ENCODE measurements around the gene PHLDA3. TPM values are rescaled to one million over a fixed set of nuclear protein-coding genes. Genes with fewer than 3 reads are reported as not detected.

The PHLDA3 gene
- total and polyA plus RNA-seq, 2 of the 4 experiments (the other 2 are of a cell fraction), result 41.6 to 102 TPM

DNA sequence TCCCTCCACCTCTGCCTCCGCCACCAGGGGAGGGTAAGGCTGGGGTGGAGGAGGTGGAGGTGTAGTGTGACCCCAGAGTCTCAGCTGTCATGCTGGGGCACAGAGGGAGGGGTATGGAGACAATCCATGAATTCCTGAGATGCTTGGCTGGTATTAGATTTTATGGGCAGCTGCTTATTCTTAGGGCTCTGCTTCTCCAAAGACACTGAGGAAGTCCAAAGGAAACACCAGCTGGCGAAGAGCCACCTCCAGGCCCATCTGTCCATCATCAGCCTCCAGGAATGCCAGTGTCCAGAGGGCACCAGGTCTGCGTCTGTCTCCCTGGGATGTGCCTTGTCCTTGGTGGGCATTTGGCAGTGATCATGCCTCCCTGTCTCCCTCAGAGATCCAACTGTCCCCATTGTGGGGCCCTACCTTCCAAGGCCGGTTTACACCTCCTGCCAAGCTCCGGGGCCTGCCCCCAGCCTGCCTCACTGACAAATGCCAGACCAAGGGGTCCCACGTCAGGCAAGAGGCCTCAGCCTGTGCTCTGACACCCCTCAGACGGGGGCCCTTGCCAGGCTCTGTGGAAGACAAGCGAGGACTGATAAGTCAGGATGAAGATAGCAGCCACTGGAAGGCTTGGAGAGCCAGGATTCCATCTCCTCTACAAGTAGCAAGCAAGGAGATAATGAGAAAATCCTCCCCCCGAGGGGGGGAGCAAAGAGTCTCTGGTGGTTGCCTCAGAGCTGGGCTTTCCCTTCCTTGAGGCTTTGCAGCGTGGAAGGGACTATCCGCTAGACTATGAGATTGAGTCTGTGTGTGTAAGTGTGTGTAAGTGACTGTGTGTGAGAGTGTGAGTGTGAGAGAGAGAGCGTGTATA lies 49.0 kb downstream of the PHLDA3 start:
- Histone ChIP-seq H2BK120ac (ENCODE audit: low read depth, low read length) (no peak overlapping the region), H3K4ac (ENCODE audit: low read depth, low read length) (no peak overlapping the region), H3K36me3 (ENCODE audit: control insufficient read depth, insufficient read depth, low read length) (no peaks in the 10 kb centered on the region), H2AFZ (replicated peaks; ENCODE audit: low read length, poor library complexity) (no peak overlapping the region), H4K8ac (ENCODE audit: low read depth in 2 of 2, low read length in 2 of 2) (no peak overlapping the region), H2BK5ac (ENCODE audit: low read depth, low read length, poor library complexity, severe bottlenecking) (no peak overlapping the region), H3K9me3 (ENCODE audit: control insufficient read depth, insufficient read depth, low read length) (peaks cover 13% of the 10 kb centered on the region), H3K14ac (replicated peaks; ENCODE audit: low read depth, low read length) (no peak overlapping the region), H4K5ac (ENCODE audit: low read depth, low read length) (no peak overlapping the region), H3K27me3 (ENCODE audit: control insufficient read depth, insufficient read depth, low read length) (peaks cover 57% of the 10 kb centered on the region), H3K9ac (ENCODE audit: low read depth, low read length) (no peak overlapping the region), H3K9me1 (ENCODE audit: insufficient read depth, low read length) (no peaks in the 10 kb centered on the region; the same call in 1 of the 2 replicates), H3K4me3 (ENCODE audit: insufficient read depth, low read depth, low read length) (no peak overlapping the region), H3K56ac (ENCODE audit: extremely low read depth, insufficient read depth, low read length) (no peak overlapping the region), H3K23ac (ENCODE audit: low read depth, low read length) (peak overlapping the region; percentile 47; the same call in 1 of the 2 replicates), H2BK20ac (ENCODE audit: low read depth, low read length) (no peak overlapping the region), H3K27ac (ENCODE audit: insufficient read depth, low read length) (no peak overlapping the region), H3K18ac (ENCODE audit: low read depth, low read length) (no peak overlapping the region), H3K4me2 (ENCODE audit: low read depth, low read length) (no peak overlapping the region), H4K20me1 (ENCODE audit: insufficient read depth, low read length) (no peaks in the 10 kb centered on the region), H4K91ac (ENCODE audit: insufficient read depth, low read depth, low read length) (no peak overlapping the region), H3K4me1 (ENCODE audit: control insufficient read depth, insufficient read depth, low read length) (no peaks in the 10 kb centered on the region), H2AK9ac (replicated peaks; ENCODE audit: low read depth, low read length, poor library complexity) (no peak overlapping the region), H2AK5ac (ENCODE audit: low read depth, low read length) (no peak overlapping the region), H2BK15ac (ENCODE audit: low read depth, low read length) (no peak overlapping the region), H3K79me1 (ENCODE audit: low read depth in 1 of 2, low read length in 2 of 2) (no peaks in the 10 kb centered on the region)
- BruUV-seq (replicated peaks), result no TSS peak
- ChIA-PET CTCF (interaction anchor here (3.5 kb wide), 1 partner anchor 16 kb away, joined by 13 read pairs; no protein-coding TSS in a partner anchor), POLR2A (ENCODE audit: unreplicated experiment) (no interaction called here)
- dilution Hi-C loops (cut with HindIII; ENCODE audit: low sequenced_read_pairs, unreplicated experiment), result no loop called here
- DNase-seq (no peak), ATAC-seq (ENCODE audit: low read depth) (no peak)
- in situ Hi-C loops (cut with MboI; ENCODE audit: low sequenced_read_pairs), result no loop called here
- intact Hi-C loops (cut with micrococcal nuclease), result no loop called here
- no CpG with 5 or more reads among the region's 12 CpGs for WGBS, 2 experiments (ENCODE audit: extremely low coverage in 2 of 2, insufficient read length in 1 of 2)
- TF ChIP-seq SMC3 (IDR thresholded peaks at IDR 0.05; ENCODE audit: low read depth, low read length) (no peak), MAZ (IDR thresholded peaks at IDR 0.05; ENCODE audit: borderline replicate concordance, low read depth, low read length) (no peak), FOS (IDR thresholded peaks at IDR 0.05; ENCODE audit: low read depth, low read length) (no peak), USF2 (IDR thresholded peaks at IDR 0.05; ENCODE audit: low read depth, low read length) (no peak), RCOR1 (IDR thresholded peaks at IDR 0.05; ENCODE audit: insufficient replicate concordance, low read length) (no peak), POLR2A (IDR thresholded peaks at IDR 0.05; ENCODE audit: low read depth, low read length) (no peak), RFX5 (IDR thresholded peaks at IDR 0.05; ENCODE audit: low read depth, low read length) (no peak), MAFK (IDR thresholded peaks at IDR 0.05; ENCODE audit: low read depth, low read length) (no peak), BHLHE40 (IDR thresholded peaks at IDR 0.05; ENCODE audit: low read depth, low read length) (no peak), ELK1 (IDR thresholded peaks at IDR 0.05; ENCODE audit: borderline replicate concordance, low read depth, low read length) (no peak), MXI1 (IDR thresholded peaks at IDR 0.05; ENCODE audit: borderline replicate concordance, low read depth, low read length) (no peak), CHD1 (IDR thresholded peaks at IDR 0.05; ENCODE audit: low read depth, low read length) (no peak), CTCF (conservative IDR thresholded peaks at IDR 0.05; ENCODE audit: low read depth, low read length) (no peak), NFE2L2 (IDR thresholded peaks at IDR 0.05; ENCODE audit: low read depth, low read length) (no peak), RAD21 (IDR thresholded peaks at IDR 0.05; ENCODE audit: low read length) (no peak)
